HepG2 (cell line): Measurements from ENCODE around the gene ABHD18. TPM values are rescaled to one million over a fixed set of nuclear protein-coding genes. Genes with fewer than 3 reads are reported as not detected.

Experiments used
- ARNTL ChIP-seq: sonication (generic); formaldehyde crosslinking; IDR thresholded peaks from 2 replicates; pipeline ENCODE4 v1.4.0; 2020; ENCODE audit warnings: mild to moderate bottlenecking, missing genetic modification reagents
- CBFB ChIP-seq: sonication (generic); formaldehyde crosslinking; IDR thresholded peaks from 2 replicates; pipeline ENCODE4 v1.4.0; 2020; ENCODE audit warnings: missing genetic modification reagents
- FOSL1 ChIP-seq: sonication (generic); formaldehyde crosslinking; IDR thresholded peaks from 2 replicates; pipeline ENCODE4 v1.9.0; 2021; ENCODE audit warnings: missing genetic modification reagents, borderline replicate concordance
- HES4 ChIP-seq: sonication (generic); formaldehyde crosslinking; IDR thresholded peaks from 2 replicates; pipeline ENCODE4 v1.9.0; 2021; ENCODE audit warnings: mild to moderate bottlenecking, missing genetic modification reagents, borderline replicate concordance
- HMG20B ChIP-seq: conservative IDR thresholded peaks from 2 replicates; pipeline ENCODE4 v1.6.1; 2016; ENCODE audit warnings: missing genetic modification reagents, missing compliant biosample characterization
- HMGXB4 ChIP-seq, 2 experiments: sonication (generic) in 1 of 2; formaldehyde crosslinking in 1 of 2; IDR thresholded peaks; 2 replicates each; pipeline versions ENCODE4 v1.4.0 to v1.6.1; 2018 to 2020; ENCODE audit warnings: missing genetic modification reagents in 2 of 2, borderline replicate concordance in 1 of 2, low read depth in 1 of 2, mild to moderate bottlenecking in 1 of 2, missing biosample characterization in 1 of 2
- HNRNPH1 ChIP-seq: fragments of 200-400 bp; formaldehyde crosslinking; optimal IDR thresholded peaks from 2 replicates; pipeline ENCODE3; 2017; ENCODE audit warnings: mild to moderate bottlenecking, low read depth, low read length
- KLF11 ChIP-seq: IDR thresholded peaks from 2 replicates; pipeline ENCODE4 v1.6.1; 2016; ENCODE audit warnings: missing compliant biosample characterization
- MAFG ChIP-seq: sonication (generic); formaldehyde crosslinking; IDR thresholded peaks from 2 replicates; pipeline ENCODE4 v1.5.1; 2020; ENCODE audit warnings: mild to moderate bottlenecking, missing genetic modification reagents
- MLLT10 ChIP-seq: sonication (generic); formaldehyde crosslinking; IDR thresholded peaks from 2 replicates; pipeline ENCODE4 v1.4.0; 2020; ENCODE audit warnings: missing genetic modification reagents
- RFX3 ChIP-seq: IDR thresholded peaks from 2 replicates; pipeline ENCODE4 v1.6.1; 2016; ENCODE audit warnings: missing biosample characterization, missing genetic modification reagents
- SCMH1 ChIP-seq: sonication (generic); formaldehyde crosslinking; IDR thresholded peaks from 2 replicates; pipeline ENCODE4 v1.9.0; 2021; ENCODE audit warnings: missing genetic modification reagents, mild to moderate bottlenecking, borderline replicate concordance
- TBX2 ChIP-seq: sonication (generic); formaldehyde crosslinking; IDR thresholded peaks from 2 replicates; pipeline ENCODE4 v1.5.0; 2020; ENCODE audit warnings: missing genetic modification reagents, mild to moderate bottlenecking, borderline replicate concordance
- TCF7L2 ChIP-seq: IDR thresholded peaks from 2 replicates; pipeline ENCODE4 v1.6.1; 2011; ENCODE audit warnings: mild to moderate bottlenecking, low read depth, low read length, moderate library complexity
- TEAD3 ChIP-seq: optimal IDR thresholded peaks from 2 replicates; pipeline ENCODE3; 2016; ENCODE audit warnings: borderline replicate concordance
- TSC22D2 ChIP-seq: sonication (generic); formaldehyde crosslinking; IDR thresholded peaks from 2 replicates; pipeline ENCODE4 v1.5.1; 2020; ENCODE audit warnings: missing genetic modification reagents, mild to moderate bottlenecking, borderline replicate concordance
- ZNF207 ChIP-seq: fragments of 450-650 bp; IDR thresholded peaks from 2 replicates; pipeline ENCODE4 v1.6.1; 2016; ENCODE audit warnings: antibody characterized with exemption, borderline replicate concordance
- ZNF317 ChIP-seq: sonication (generic); formaldehyde crosslinking; IDR thresholded peaks from 2 replicates; pipeline ENCODE4 v1.5.0; 2020; ENCODE audit warnings: mild to moderate bottlenecking, missing genetic modification reagents
- ZNF326 ChIP-seq: sonication (generic); formaldehyde crosslinking; IDR thresholded peaks from 2 replicates; pipeline ENCODE4 v1.4.0; 2020; ENCODE audit warnings: missing genetic modification reagents, borderline replicate concordance
- ZNF382 ChIP-seq: sonication (generic); formaldehyde crosslinking; IDR thresholded peaks from 2 replicates; pipeline ENCODE4 v1.5.0; 2020; ENCODE audit warnings: missing genetic modification reagents, mild to moderate bottlenecking, borderline replicate concordance
- ZNF615 ChIP-seq: sonication (generic); formaldehyde crosslinking; IDR thresholded peaks from 2 replicates; pipeline ENCODE4 v1.5.0; 2020; ENCODE audit warnings: mild to moderate bottlenecking, missing genetic modification reagents, borderline replicate concordance
- ZNF790 ChIP-seq: sonication (generic); formaldehyde crosslinking; IDR thresholded peaks from 2 replicates; pipeline ENCODE4 v1.8.0; 2022; ENCODE audit warnings: missing genetic modification reagents, mild to moderate bottlenecking, borderline replicate concordance
- ZNF792 ChIP-seq: IDR thresholded peaks from 2 replicates; pipeline ENCODE4 v1.6.1; 2016
- polyA plus RNA-seq, 8 experiments: library from polyadenylated mRNA; depleted of rRNA in 3 of 8; stranded (reverse) in 7 of 8; unstranded in 1 of 8; fragments of >200 nt; fragmentation: Illumina TruSeq in 4 of 8; extraction: Trizol in 4 of 8; gene quantifications; 2 replicates each; pipeline versions ENCODE4 v1.2.1 to v1.2.3, GENCODE V29; 2011 to 2016; ENCODE audit warnings: low read depth in 4 of 8, missing spikeins in 1 of 8, mixed read lengths in 1 of 8; ENCODE audit not compliant: insufficient read depth in 1 of 8
- total RNA-seq, 5 experiments: library from RNA; depleted of rRNA; stranded (reverse); fragments of >200 nt; fragmentation: Illumina TruSeq; extraction: Trizol; gene quantifications; 2 replicates each; pipeline ENCODE4 v1.2.3, GENCODE V29; 2016; ENCODE audit warnings: low read depth in 1 of 5
- TF ChIP-seq, protein P1 (sequence below), 2 experiments: sonication (generic) in 1 of 2; formaldehyde crosslinking in 1 of 2; IDR thresholded peaks; 2 replicates each; pipeline versions ENCODE4 v1.5.1 to v1.6.1; 2011 to 2020; ENCODE audit warnings: borderline replicate concordance in 1 of 2, low read depth in 1 of 2, low read length in 1 of 2, mild to moderate bottlenecking in 1 of 2, missing genetic modification reagents in 1 of 2, moderate library complexity in 1 of 2
- TF ChIP-seq, protein P2 (sequence below): sonication (generic); formaldehyde crosslinking; IDR thresholded peaks from 2 replicates; pipeline ENCODE4 v1.5.1; 2020; ENCODE audit warnings: mild to moderate bottlenecking, moderate library complexity, missing genetic modification reagents

ABHD18 gene
- total and polyA plus RNA-seq, 2 of the 13 experiments (the other 11 are each of a cell fraction or from before 2014, with no cell fraction given): 5.5 to 16.3 TPM

DNA sequence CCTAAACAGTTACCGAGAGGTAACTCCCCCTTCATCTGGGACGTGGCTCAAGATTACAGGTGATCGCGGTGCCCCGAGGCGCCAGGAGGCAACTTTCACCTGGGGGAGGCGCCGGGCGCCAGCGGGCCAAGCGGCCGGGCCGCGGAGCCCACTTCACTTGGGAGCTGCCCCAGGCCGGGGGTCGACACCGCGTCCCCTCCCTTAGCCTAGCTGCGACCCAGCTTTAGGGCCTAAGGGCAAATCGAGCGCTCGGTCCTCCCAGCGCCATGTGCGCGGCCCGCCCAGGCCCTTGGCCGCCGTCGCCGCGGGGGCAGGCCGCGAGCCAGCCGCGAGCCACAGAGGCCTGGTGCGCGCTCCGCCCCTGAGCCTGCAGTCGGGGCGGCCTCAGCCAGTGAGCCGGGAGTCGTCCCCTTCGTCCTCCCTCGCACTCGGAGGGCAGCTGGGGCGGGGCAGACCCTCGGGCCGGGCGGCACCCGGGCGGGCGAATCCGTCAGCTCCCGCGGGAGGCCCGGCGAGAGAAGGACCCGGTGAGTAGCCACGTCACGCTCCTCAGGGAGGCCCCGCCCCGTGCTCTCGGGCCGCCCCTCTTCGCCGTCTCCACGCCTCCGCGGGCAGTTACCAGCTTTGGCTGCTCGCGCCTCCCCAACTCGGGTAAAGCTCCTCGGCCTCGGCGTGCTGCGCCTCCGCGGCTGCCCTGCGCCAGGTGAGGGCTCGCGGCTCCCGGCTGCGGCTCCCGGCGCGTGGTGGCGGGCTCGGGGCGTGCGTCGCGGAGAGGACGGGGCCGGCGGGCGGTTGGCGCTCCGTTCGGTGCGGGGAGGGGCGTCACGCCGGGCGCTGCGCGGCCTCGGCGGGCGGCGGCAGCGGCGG lies 95.7 kb downstream of the ABHD18 start, which contains the start of gene LARP1B (continued):
- TF ChIP-seq HMGXB4 (CRISPR knock-in tag; IDR thresholded peaks at IDR 0.05; ENCODE audit: borderline replicate concordance in 1 of 2, low read depth in 1 of 2): peak; percentile 63 to 72; a peak in 3 of 4 replicates
- no peak for TF ChIP-seq TCF7L2
- no peak for TF ChIP-seq ARNTL
- 0 out of 2 replicates have a peak, but pooled peaks have one; percentile 39 for TF ChIP-seq TSC22D2 (CRISPR knock-in tag)
- TF ChIP-seq KLF11: no peak
- TF ChIP-seq, protein P1, sequence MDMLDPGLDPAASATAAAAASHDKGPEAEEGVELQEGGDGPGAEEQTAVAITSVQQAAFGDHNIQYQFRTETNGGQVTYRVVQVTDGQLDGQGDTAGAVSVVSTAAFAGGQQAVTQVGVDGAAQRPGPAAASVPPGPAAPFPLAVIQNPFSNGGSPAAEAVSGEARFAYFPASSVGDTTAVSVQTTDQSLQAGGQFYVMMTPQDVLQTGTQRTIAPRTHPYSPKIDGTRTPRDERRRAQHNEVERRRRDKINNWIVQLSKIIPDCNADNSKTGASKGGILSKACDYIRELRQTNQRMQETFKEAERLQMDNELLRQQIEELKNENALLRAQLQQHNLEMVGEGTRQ (IDR thresholded peaks at IDR 0.05; ENCODE audit: low read depth, low read length): no peak
- TF ChIP-seq, protein P1 (CRISPR knock-in tag; IDR thresholded peaks at IDR 0.05; ENCODE audit: borderline replicate concordance): no peak
- no peak; the same call in 1 of the 2 replicates for TF ChIP-seq TBX2 (CRISPR knock-in tag)
- TF ChIP-seq HES4: peak; percentile 89
- peak; percentile 88; the same call in 1 of the 2 replicates for TF ChIP-seq ZNF790 (CRISPR knock-in tag)
- TF ChIP-seq TEAD3 (CRISPR knock-in tag): peak; percentile 51
- no peak; the same call in 1 of the 2 replicates for TF ChIP-seq ZNF317 (CRISPR knock-in tag)
- no peak for TF ChIP-seq MAFG (CRISPR knock-in tag)
- TF ChIP-seq HMG20B: no peak
- TF ChIP-seq, protein P2, sequence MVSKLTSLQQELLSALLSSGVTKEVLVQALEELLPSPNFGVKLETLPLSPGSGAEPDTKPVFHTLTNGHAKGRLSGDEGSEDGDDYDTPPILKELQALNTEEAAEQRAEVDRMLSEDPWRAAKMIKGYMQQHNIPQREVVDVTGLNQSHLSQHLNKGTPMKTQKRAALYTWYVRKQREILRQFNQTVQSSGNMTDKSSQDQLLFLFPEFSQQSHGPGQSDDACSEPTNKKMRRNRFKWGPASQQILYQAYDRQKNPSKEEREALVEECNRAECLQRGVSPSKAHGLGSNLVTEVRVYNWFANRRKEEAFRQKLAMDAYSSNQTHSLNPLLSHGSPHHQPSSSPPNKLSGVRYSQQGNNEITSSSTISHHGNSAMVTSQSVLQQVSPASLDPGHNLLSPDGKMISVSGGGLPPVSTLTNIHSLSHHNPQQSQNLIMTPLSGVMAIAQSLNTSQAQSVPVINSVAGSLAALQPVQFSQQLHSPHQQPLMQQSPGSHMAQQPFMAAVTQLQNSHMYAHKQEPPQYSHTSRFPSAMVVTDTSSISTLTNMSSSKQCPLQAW (CRISPR knock-in tag): 0 out of 2 replicates have a peak, but pooled peaks have one; percentile 21
- no peak for TF ChIP-seq RFX3 (CRISPR knock-in tag)
- no peak; the same call in 1 of the 2 replicates for TF ChIP-seq CBFB (CRISPR knock-in tag)
- TF ChIP-seq ZNF207: no peak
- TF ChIP-seq ZNF615 (CRISPR knock-in tag): no peak
- no peak for TF ChIP-seq SCMH1 (CRISPR knock-in tag)
- no peak for TF ChIP-seq ZNF382 (CRISPR knock-in tag)
- TF ChIP-seq MLLT10 (CRISPR knock-in tag): no peak
- no peak for TF ChIP-seq HNRNPH1
- TF ChIP-seq FOSL1 (CRISPR knock-in tag): no peak
- TF ChIP-seq ZNF792 (CRISPR knock-in tag): no peak
- no peak for TF ChIP-seq ZNF326 (CRISPR knock-in tag)
